GM18868 (cell line): ENCODE data around the gene POLR2H.
"Not testable (repeated sequence)": the region's sequence is repeated elsewhere in the genome, so short reads cannot be mapped to it uniquely, and the experiment has no call there.

Experiments
- ATAC-seq: cut with Tn5 transposase; IDR thresholded peaks from one replicate; pipeline ENCODE4 v1.9.1; 2021; ENCODE audit warnings: mild to moderate bottlenecking, moderate library complexity; ENCODE audit not compliant: unreplicated experiment

Gene POLR2H

DNA sequence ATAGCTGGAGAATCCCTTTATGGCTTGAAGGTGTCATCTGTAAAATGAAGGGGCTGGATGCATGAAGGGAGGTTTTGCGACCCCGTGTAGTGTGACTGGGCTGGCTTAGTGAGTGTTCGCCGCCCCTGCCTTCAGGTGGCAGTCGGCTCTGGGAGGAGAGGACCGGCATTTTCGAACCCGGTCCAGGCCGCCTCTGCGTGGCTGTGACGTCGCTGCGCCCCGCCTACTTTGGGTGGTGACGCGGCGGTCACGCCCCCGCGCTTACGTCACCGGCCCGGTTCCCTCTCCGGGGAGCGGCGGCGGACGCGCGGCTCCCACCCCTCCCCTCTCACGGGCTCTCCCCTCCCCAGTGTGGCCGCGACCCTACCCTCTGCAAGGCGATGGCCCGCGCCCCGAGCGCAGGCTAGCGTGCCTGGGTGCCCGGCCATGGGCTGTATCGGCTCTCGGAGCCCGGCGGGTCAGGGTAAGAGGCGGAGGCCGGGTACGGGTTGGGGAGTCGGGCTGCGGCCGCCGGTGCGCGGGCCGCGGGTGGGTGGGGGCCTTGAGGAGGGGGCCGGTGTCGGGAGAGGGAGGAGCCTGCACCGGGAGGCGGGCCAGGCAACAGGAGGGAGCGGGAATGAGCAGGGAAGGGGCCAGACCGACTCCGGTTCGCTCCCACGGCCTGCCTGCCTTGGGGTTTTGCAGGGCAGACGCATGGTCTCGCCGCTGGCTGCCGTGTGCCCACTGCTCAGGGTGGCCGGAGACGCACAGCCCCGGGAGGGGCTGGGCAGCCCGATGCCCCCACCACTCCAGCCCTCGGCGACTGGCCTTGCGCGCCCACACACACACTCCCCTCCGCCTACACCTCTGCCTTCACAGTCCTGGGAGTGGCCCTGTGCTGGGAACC is 25.6 kb upstream of the POLR2H start:
- ATAC-seq: peak; percentile 78

DNA sequence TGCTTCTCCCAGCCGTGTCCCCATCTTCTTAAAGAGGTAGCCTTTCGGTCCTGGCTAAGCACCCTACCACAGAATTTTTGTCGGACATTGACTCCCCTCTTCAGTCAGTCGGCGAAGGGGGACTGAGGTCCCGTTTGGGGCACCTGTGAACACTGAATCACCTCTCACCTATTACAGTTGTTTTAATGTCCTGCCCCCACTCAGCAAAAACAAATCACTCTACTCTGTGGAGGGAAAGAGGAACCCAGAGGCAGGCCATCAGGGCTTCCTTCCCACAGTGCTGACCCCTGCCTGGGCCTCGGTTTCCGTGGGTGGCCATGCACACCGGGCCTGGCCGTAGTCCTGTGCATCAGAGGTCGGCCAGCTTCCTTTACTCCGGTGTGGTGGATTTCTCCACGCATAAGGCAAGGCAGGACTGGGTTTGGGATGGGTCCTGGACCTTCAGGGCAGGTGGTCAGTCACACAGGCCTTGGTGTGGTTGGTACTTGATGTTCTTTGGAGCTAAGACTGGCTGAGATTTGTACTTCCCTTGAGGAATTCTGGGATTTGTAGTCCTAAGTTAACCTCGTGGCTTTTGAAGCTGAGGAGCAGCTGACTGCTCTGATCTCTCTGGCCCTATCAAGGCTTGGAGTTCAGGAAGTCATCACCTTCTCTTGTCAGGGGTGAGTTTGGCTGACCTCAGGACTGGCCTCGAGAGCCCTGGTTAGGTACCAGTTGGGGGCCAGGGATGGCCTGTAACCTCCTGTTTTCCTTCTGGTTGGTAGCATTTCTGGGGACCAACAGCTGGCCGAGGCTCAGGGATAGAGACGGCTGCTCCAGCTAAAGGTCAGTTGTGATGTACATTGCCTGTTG is 24.7 kb upstream of the POLR2H start:
- ATAC-seq: no peak

DNA sequence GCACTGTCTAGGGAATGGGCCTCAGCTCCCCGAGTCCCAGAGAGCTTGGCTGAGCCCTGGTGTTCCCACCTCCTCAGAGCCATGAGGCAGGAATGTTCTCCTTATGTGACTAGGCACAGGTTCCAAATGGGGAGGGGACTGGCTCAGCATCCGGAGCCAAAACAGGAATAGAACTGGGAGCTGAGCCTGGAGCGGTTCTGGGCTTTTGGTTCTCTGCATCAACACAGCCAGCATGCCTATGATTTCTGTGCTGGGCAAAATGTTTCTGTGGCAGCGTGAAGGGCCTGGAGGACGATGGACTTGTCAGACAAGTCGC is 24.2 kb upstream of the POLR2H start, which contains the start of gene FAM131A:
FAM131A (plus strand) TSS at position 202 of the 316 bp plus-strand sequence; CDS start at position 233, 31 bp downstream.
- ATAC-seq: no peak

DNA sequence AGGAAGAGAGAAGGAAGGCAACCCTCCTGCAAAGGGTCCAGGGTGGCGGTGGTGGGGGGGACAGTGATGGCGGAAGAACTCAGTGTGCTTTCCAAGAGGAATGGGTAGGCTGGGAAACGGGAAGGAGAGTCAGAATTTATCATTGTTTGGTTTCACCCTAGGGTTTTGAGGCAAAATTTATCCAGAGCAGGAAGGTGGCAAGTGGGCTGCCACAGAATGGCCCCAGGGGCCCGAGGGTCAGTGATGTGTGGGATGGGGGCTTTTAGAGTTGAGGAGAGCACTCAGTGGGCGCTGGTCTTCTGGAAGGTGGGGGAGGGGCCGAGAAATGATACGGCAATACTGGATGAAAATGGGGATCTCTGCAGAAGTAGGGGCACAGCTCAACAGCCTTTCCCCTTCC is 23.5 kb upstream of the POLR2H start:
- ATAC-seq: no peak

DNA sequence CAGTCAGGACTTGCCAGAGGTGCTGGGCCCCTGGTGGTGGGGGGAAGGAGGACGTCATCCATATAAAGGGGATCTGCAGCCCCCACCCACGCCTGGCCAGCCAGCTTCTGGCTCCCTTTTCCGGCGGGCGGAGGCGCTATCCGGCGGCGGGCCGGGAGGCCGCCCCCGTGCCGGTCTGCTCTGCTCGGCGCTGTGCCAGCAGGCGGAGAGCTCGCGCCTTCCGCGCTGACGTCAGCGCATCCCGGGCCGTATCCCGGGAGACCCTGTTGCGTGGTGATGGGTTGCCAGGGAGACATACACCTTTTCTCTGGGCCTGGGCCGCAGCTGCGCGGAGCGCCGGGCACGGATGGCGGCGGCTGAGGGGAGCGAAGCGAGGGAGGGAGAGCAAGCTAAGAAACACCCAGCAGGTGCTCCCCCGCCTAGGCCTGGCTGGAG is 23.0 kb upstream of the POLR2H start:
- ATAC-seq: no peak

DNA sequence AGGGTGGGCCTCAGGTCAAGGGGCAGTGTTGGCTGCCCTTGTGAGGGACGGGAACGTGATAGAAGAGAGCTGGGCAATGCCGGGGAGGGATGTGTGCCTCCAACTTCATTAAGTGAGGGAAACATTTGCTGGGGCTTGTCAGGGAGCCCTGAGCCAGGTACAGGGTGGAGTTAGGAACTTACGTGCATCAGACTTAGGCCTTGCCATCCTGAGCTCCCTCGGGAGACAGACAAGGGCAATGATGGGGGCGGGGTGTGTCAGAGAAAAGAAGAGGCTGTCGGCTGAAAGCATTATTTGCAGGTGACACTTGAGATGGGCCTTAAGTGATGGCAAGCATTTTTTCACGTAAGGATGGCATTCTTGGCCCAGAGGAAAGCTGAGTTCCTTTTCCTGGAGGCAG is 22.5 kb upstream of the POLR2H start:
- ATAC-seq: no peak

DNA sequence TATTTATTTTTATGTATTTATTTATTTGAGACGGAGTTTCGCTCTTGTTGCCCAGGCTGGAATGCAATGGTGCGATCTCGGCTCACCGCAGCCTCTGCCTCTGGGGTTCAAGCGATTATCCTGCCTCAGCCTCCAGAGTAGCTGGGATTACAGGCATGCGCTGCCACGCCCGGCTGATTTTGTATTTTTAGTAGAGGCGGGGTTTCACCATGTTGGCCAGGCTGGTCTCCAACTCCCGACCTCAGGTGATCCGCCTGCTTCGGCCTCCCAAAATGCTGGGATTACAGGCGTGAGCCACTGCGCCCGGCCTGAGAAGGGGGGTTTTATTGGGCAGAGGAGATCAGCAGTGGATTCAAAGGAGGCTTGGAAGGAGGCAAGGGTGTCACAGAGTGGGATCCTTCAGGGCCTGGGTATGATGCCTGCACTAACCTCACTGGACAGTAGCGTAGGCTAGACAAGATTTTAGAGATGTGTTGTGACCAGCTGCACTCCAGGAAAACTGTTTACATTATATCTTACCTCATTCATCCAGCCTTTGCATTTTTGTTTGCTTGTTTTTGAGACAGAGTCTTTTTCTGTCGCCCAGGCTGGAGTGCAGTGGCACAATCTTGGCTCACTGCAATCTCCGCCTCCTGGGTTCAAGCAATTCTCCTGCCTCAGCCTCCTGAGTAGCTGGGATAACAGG is 21.9 kb upstream of the POLR2H start:
- ATAC-seq: not testable (repeated sequence)

DNA sequence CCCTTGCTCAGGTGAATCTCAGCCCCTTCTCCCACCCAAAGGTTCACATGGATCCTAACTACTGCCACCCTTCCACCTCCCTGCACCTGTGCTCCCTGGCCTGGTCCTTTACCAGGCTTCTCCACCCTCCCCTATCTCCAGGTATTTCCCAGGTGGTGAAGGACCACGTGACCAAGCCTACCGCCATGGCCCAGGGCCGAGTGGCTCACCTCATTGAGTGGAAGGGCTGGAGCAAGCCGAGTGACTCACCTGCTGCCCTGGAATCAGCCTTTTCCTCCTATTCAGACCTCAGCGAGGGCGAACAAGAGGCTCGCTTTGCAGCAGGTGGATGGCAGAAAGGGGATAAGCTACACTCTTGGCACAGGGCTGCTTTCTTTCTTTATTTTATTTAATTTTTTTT is 19.6 kb upstream of the POLR2H start:
- ATAC-seq: no peak

DNA sequence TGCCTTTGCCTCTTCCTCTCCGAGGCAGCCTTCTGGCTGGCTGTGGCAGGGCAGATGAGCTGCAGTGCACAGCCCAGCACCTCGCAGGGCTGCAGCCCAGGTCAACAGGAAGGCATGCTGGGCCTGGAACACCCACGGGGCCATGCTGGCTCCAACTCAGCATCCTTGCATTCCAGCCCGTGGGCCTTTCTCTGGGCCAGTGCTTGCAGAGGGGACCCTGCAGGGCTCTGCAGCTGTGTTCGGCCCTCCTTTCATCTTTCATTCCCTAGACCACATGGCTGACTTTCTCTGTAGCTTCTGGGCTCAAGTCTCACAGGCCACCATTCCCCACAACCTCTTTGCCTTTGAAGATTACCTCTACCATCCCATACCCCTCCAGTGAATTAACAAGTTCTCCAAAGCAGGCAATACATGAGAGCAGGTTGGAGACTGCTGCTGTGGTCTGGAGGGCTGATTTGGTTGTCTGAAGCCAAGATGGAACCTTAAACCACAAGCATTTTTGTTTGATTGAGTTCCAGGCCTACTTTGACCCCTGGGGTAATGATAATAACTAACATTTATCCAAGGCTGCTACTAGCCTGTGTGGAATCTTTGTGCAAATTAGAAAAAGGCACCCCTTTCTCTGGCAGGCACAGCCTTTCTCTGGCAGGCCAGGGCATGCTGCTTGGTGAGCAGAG is 18.2 kb upstream of the POLR2H start:
- no peak for ATAC-seq

DNA sequence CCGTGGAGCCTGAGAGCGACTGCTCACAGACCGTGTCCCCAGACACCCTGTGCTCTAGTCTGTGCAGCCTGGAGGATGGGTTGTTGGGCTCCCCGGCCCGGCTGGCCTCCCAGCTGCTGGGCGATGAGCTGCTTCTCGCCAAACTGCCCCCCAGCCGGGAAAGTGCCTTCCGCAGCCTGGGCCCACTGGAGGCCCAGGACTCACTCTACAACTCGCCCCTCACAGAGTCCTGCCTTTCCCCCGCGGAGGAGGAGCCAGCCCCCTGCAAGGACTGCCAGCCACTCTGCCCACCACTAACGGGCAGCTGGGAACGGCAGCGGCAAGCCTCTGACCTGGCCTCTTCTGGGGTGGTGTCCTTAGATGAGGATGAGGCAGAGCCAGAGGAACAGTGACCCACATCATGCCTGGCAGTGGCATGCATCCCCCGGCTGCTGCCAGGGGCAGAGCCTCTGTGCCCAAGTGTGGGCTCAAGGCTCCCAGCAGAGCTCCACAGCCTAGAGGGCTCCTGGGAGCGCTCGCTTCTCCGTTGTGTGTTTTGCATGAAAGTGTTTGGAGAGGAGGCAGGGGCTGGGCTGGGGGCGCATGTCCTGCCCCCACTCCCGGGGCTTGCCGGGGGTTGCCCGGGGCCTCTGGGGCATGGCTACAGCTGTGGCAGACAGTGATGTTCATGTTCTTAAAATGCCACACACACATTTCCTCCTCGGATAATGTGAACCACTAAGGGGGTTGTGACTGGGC is 16.8 kb upstream of the POLR2H start:
- ATAC-seq: no peak

DNA sequence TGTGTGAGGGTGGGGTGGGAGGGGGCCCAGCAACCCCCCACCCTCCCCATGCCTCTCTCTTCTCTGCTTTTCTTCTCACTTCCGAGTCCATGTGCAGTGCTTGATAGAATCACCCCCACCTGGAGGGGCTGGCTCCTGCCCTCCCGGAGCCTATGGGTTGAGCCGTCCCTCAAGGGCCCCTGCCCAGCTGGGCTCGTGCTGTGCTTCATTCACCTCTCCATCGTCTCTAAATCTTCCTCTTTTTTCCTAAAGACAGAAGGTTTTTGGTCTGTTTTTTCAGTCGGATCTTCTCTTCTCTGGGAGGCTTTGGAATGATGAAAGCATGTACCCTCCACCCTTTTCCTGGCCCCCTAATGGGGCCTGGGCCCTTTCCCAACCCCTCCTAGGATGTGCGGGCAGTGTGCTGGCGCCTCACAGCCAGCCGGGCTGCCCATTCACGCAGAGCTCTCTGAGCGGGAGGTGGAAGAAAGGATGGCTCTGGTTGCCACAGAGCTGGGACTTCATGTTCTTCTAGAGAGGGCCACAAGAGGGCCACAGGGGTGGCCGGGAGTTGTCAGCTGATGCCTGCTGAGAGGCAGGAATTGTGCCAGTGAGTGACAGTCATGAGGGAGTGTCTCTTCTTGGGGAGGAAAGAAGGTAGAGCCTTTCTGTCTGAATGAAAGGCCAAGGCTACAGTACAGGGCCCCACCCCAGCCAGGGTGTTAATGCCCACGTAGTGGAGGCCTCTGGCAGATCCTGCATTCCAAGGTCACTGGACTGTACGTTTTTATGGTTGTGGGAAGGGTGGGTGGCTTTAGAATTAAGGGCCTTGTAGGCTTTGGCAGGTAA is 16.0 kb upstream of the POLR2H start:
- peak; percentile 68 for ATAC-seq

DNA sequence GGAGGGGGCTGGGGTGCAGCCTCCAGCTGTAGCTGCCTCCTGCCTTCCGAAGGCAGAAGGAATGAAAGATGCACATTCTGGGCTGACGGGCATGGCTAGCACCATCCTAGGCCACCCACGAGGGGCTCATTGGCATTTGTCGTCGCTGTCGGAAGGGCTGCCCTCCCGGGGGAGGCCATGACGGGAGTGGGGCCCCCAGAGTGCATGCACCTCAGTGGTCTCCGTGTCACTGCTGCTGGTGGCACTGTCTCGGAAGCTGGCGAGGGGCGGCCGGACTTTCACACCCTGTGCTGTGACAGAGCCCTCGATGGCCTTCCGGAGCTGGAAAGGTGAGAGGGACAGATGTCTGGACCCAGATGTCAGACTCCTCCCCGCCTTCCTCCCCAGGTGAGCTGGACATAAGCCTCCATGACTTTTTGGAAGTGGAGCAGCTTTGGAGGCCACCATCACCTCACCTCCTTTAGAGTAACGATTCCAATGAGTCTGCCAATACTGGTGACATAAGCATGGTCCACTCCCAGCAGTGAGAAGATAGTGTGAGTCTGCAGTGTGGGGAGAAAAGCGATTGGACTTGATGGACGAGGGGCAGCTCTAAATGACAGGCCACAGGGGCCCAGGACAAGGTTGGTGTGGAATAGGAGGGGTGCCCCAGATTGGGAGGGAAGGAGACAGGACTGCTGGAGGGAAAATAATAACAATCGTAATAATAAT is 14.9 kb upstream of the POLR2H start:
- no peak for ATAC-seq

DNA sequence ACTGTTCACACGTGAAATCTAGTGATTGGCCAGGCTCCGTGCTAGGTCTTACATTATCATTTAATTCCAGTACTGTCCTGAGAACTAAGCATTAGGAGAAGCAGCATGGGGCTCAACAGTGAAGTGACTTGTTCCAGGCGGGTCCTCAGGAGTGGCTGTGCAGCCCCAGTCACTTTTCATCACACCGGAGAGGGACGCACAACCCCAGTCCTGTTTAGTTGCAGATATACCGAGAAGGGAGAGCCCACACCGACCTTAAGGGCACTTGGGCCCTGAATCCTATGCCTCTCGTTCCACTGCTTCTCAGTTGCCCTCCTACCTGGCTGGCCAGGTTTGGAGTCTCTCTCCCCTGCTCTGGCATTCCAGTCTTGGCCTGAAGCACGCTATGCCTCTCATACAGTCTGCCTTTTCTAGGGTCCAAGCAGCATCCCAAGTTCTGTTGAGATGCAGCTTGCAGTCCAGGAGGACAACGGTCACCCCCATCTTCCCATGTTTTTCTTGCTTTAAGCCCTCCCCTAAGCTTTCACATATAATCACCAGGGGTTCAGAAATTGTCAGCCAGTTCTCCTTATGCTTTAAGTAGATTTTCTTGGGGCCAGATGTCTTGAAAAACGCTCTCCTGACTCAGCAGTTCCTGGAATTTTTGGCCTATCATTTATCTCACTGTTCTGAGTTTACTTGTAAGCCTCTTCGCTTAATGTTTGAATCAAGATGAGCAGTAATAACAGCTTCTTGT is 14.0 kb upstream of the POLR2H start:
- no peak for ATAC-seq

DNA sequence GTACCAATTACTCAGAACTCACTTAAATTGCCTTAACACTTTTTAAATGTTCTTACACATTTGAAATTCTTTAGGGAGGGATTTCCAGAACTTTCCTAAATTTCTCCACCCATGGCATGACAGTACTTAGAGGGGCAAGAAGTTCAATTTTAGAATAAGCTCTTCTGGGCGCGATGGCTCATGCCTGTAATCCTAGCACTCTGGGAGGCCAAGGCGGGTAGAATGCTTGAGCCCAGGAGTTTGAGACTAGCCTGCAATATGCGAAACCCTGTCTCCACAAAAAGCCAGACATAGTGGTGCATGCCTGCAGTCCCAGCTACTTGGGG is 13.5 kb upstream of the POLR2H start:
- ATAC-seq: no peak

DNA sequence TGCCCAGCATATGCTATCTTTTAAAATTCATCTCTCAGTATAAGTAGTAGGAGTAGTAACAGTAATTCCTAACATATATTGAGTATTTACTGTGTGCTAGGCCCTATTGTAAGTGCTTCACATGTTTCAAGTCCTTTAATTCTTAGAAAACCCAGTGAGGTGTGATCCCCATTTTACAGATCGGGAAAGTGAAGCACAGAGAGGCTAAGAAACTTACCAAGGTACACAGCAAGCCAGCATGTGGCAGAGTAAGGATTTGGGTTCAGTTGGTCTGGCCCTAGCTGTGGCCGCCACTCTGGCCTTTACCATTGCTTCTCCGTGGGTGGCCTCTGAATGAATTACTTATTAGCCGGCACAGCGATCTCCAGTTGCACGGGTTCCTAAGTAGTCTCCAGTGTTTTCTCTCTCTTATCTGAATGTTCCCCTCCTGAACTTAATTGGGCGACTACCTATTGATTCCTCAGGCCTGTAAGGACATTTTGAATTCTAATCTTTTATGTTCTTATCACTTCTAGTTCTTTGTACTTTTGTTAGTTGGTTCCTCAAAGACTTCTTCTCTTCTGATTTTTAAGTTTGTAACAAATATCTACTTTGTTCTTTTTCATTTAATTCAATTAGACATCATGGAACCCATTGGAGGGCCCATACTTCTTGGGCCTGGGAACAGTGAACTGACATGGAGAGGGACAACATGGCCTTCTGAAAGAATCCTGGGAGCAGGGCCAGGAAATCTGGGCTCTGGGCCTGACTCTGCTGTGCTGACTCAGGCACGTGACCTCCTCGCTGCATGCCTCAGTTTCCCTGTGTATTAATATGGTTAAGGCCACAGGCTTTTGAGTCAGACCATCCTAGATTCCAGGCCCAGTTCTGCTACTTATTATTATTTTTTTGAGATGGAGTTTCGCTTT is 11.7 kb upstream of the POLR2H start:
- no peak for ATAC-seq

DNA sequence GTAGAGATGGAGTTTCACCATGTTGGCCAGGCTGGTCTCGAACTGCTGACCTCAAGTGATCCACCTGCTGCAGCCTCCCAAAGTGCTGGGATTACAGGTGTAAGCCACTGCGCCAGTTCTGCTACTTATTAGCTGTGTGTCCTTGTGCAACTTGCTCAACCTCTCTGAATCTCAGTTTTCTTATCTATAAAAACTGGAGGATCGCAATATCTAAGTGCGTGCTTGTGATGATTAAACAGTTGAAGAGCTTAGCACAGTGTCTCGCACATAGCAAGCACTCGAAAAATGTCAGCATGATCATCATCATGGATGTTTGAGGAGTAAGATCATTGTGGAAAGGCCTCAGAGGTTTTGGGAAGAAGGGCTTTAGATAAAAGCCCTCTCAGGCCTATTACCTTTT is 10.9 kb upstream of the POLR2H start:
- no peak for ATAC-seq

DNA sequence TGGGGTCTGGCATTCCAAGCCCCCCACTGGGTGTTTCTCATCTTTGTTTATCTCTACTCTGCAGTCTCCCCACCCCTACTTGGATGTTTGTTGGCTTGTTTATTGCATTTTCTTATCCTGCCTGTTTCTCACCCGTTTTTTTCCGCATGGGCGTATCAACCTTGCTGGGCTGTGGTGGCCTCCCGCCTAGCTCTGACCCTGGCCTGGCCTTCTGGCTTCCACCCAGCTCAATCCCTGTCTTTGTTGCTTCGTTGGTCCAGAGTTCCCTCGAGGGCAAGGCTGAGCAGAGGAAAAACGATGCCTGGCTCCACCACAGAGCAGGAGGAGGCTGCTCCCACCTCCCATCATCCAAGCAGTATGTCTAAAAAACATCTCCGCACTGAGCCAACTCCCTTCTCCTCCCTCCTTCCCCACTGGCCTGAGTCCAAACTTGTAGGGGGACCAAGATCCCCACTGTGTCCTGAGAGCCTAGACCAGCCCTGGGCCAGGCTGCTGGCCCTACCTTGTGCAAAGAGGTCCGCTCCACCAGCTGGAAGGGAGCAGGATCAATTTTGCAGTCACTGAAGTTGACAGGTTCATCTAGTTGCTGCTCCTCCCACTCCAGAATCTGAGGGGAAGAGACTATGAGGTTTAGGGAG is 9.9 kb upstream of the POLR2H start:
- no peak for ATAC-seq
